Keratinocyte (primary cell): ENCODE measurements around the gene AFF2. TPM values are rescaled to one million over a fixed set of nuclear protein-coding genes. Genes with fewer than 3 reads are reported as not detected.

Experiments used
- DNase-seq: peaks from one replicate; pipeline ENCODE4 v3.0.0-alpha.2; 2011; ENCODE audit warnings: low read depth, missing footprints, low spot score
- FAIRE-seq: peaks from 2 replicates; lab custom pipeline; 2011; peaks lifted over from hg19 to GRCh38; lab: Jason Lieb, UNC
- H2AFZ ChIP-seq: 2 replicates; pipeline ENCODE4 v1.6.0; 2012; ENCODE audit warnings: low read length, control low read depth, inconsistent platforms; ENCODE audit not compliant: control insufficient read depth
- H3K27ac ChIP-seq: 2 replicates; pipeline ENCODE4 v1.5.1; 2011; ENCODE audit warnings: low read length; ENCODE audit not compliant: control insufficient read depth, insufficient read depth
- H3K27me3 ChIP-seq: 3 replicates; pipeline ENCODE4 v1.6.0; 2011; ENCODE audit warnings: low read length; ENCODE audit not compliant: control insufficient read depth, insufficient read depth; ENCODE audit errors: extremely low read depth
- H3K36me3 ChIP-seq, 2 experiments: 2 replicates in 1 of 2; 3 replicates in 1 of 2; pipeline ENCODE4 v1.5.1; 2011; ENCODE audit warnings: low read length in 2 of 2, mild to moderate bottlenecking in 1 of 2; ENCODE audit not compliant: control insufficient read depth in 2 of 2, insufficient read depth in 2 of 2; ENCODE audit errors: extremely low read depth in 1 of 2
- H3K4me1 ChIP-seq: 3 replicates; pipeline ENCODE4 v1.5.1; 2011; ENCODE audit warnings: low read length; ENCODE audit not compliant: control insufficient read depth, insufficient read depth; ENCODE audit errors: extremely low read depth
- H3K4me2 ChIP-seq: 3 replicates; pipeline ENCODE4 v1.6.0; 2011; ENCODE audit warnings: low read depth, low read length; ENCODE audit not compliant: control insufficient read depth, insufficient read depth; ENCODE audit errors: extremely low read depth
- H3K4me3 ChIP-seq, 3 experiments: fragments of 200-600 bp in 1 of 3; sonication (generic) in 1 of 3; 2 replicates in 2 of 3; 3 replicates in 1 of 3; pipeline ENCODE4 v1.5.1; 2011 to 2016; ENCODE audit warnings: low read length in 3 of 3, mild to moderate bottlenecking in 3 of 3, control low read depth in 2 of 3, inconsistent platforms in 1 of 3, low read depth in 1 of 3, mixed read lengths in 1 of 3, mixed run types in 1 of 3, moderate library complexity in 1 of 3; ENCODE audit not compliant: control insufficient read depth in 2 of 3, insufficient read depth in 2 of 3; ENCODE audit errors: extremely low read depth in 1 of 3
- H3K79me2 ChIP-seq: 2 replicates; pipeline ENCODE4 v1.6.0; 2012; ENCODE audit warnings: low read length; ENCODE audit not compliant: control insufficient read depth, insufficient read depth
- H3K9ac ChIP-seq: 3 replicates; pipeline ENCODE4 v1.6.0; 2011; ENCODE audit warnings: low read length; ENCODE audit not compliant: control insufficient read depth, insufficient read depth; ENCODE audit errors: extremely low read depth
- H3K9me1 ChIP-seq: 3 replicates; pipeline ENCODE4 v1.6.0; 2011; ENCODE audit warnings: low read length; ENCODE audit not compliant: control insufficient read depth, insufficient read depth; ENCODE audit errors: extremely low read depth
- H3K9me3 ChIP-seq: 2 replicates; pipeline ENCODE4 v1.5.1; 2012; ENCODE audit warnings: low read depth, low read length; ENCODE audit not compliant: control insufficient read depth
- H4K20me1 ChIP-seq: 3 replicates; pipeline ENCODE4 v1.6.0; 2011; ENCODE audit warnings: low read length; ENCODE audit not compliant: control insufficient read depth, insufficient read depth; ENCODE audit errors: extremely low read depth
- CTCF ChIP-seq, 3 experiments: IDR thresholded peaks in 1 of 3; conservative IDR thresholded peaks in 1 of 3; optimal IDR thresholded peaks in 1 of 3; 2 replicates in 2 of 3; 3 replicates in 1 of 3; pipeline versions ENCODE3 to v1.5.1; 2011; ENCODE audit warnings: low read length in 3 of 3, mild to moderate bottlenecking in 3 of 3, moderate library complexity in 2 of 3, control low read depth in 1 of 3, inconsistent platforms in 1 of 3; ENCODE audit not compliant: insufficient read depth in 2 of 3; ENCODE audit errors: extremely low read depth in 1 of 3
- EZH2 ChIP-seq: IDR thresholded peaks from one replicate; pipeline ENCODE4 v1.6.1; 2012; ENCODE audit warnings: inconsistent platforms, mild to moderate bottlenecking, low read length, moderate library complexity
- dilution Hi-C: fragments of 300-500 bp; cut with MboI; formaldehyde crosslinking; loops from one replicate; pipeline ENCODE4 v1.7.0; 2020; ENCODE audit warnings: low sequenced_read_pairs; ENCODE audit not compliant: extremely low pct_ligation_motif_present
- polyA plus RNA-seq, 5 experiments: library from polyadenylated mRNA; depleted of rRNA in 3 of 5; stranded (reverse) in 3 of 5; stranded (forward) in 1 of 5; unstranded in 1 of 5; fragments of >200 nt; gene quantifications; 1 replicate in 1 of 5; 2 replicates in 3 of 5; 3 replicates in 1 of 5; pipeline versions ENCODE4 v1.2.1 to v1.2.3, GENCODE V29; 2011 to 2012; ENCODE audit warnings: missing spikeins in 2 of 5, low read depth in 1 of 5, low replicate concordance in 1 of 5

The AFF2 gene
- polyA plus RNA-seq, 1 donor (not counting 4 experiments of a cell fraction or from before 2014, with no cell fraction given), result 0.01 TPM

GRCh38 chrX:148909758-148910157 lies 409.3 kb downstream of the AFF2 start:
- Histone ChIP-seq H3K9me3 (no peaks in the 10 kb centered on the region), H2AFZ (no peak overlapping the region)

GRCh38 chrX:148913971-148914370 lies 413.6 kb downstream of the AFF2 start:
- H3K4me3 ChIP-seq, result no peak overlapping the region
- H3K9ac ChIP-seq, result no peak overlapping the region
- no peak for FAIRE-seq
- DNase-seq, result no peak
- no peaks in the 10 kb centered on the region for H3K36me3 ChIP-seq
- no peaks in the 10 kb centered on the region for H3K9me3 ChIP-seq
- H3K4me1 ChIP-seq, result no peaks in the 10 kb centered on the region
- TF ChIP-seq EZH2, result no peak
- TF ChIP-seq CTCF (optimal IDR thresholded peaks at IDR 0.05 in 1 of 3, IDR thresholded peaks at IDR 0.05 in 1 of 3, conservative IDR thresholded peaks at IDR 0.05 in 1 of 3; ENCODE audit: extremely low read depth in 1 of 3, insufficient read depth in 2 of 3, low read length in 3 of 3), result no peak
- no peak overlapping the region for H2AFZ ChIP-seq
- no peak overlapping the region for H3K4me2 ChIP-seq
- no peak overlapping the region for H3K27ac ChIP-seq
- H3K27me3 ChIP-seq, result no peaks in the 10 kb centered on the region
- H3K79me2 ChIP-seq, result no peaks in the 10 kb centered on the region
- no peaks in the 10 kb centered on the region for H3K9me1 ChIP-seq
- dilution Hi-C loops, result no loop called here
- no peaks in the 10 kb centered on the region for H4K20me1 ChIP-seq

More at GRCh38 chrX:148909758-148910157, 409.3 kb downstream of the AFF2 start:
- H3K4me3 ChIP-seq, result no peak overlapping the region
- H3K9ac ChIP-seq, result no peak overlapping the region
- dilution Hi-C loops, result no loop called here
- no peaks in the 10 kb centered on the region for H3K27me3 ChIP-seq
- no peaks in the 10 kb centered on the region for H3K36me3 ChIP-seq
- no peaks in the 10 kb centered on the region for H3K4me1 ChIP-seq
- H4K20me1 ChIP-seq, result no peaks in the 10 kb centered on the region
- H3K9me1 ChIP-seq, result no peaks in the 10 kb centered on the region
- DNase-seq (no peak), FAIRE-seq (no peak)
- no peak overlapping the region for H3K27ac ChIP-seq
- no peak for TF ChIP-seq EZH2
- TF ChIP-seq CTCF (optimal IDR thresholded peaks at IDR 0.05 in 1 of 3, IDR thresholded peaks at IDR 0.05 in 1 of 3, conservative IDR thresholded peaks at IDR 0.05 in 1 of 3; ENCODE audit: extremely low read depth in 1 of 3, insufficient read depth in 2 of 3, low read length in 3 of 3), result no peak
- H3K79me2 ChIP-seq, result no peaks in the 10 kb centered on the region
- no peak overlapping the region for H3K4me2 ChIP-seq
